ENCODE results near the gene RAB38.

RAB38 gene

GRCh38 chr11:88103337-88104206 lies 71.7 kb downstream of the RAB38 start:
- DNase-seq (ENCODE audit: low read depth), result no peak

DNA sequence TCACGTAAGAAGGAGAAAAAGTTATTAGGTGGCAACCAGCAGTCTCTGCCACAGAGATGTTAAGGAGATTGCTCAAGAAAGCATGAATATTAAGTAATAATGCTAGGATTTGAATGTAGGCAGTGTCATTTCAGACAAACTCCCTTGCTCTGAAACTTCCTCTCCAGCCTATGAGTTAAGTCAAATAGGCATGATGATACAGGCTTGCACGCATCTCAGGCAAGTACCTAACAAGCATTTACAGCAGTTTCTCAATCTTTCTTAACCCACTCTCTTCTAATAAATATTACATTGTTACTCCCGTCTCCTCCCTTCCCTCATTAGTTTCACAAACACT lies 72.7 kb downstream of the RAB38 start:
- no peak for DNase-seq (ENCODE audit: low read depth)

GRCh38 chr11:88101881-88102597 lies 73.2 kb downstream of the RAB38 start:
- DNase-seq (ENCODE audit: low read depth), result no peak

- no peak for DNase-seq (ENCODE audit: low read depth)
These were observed 75.1 kb downstream of the RAB38 start for GRCh38 chr11:88100151-88100550.

DNA sequence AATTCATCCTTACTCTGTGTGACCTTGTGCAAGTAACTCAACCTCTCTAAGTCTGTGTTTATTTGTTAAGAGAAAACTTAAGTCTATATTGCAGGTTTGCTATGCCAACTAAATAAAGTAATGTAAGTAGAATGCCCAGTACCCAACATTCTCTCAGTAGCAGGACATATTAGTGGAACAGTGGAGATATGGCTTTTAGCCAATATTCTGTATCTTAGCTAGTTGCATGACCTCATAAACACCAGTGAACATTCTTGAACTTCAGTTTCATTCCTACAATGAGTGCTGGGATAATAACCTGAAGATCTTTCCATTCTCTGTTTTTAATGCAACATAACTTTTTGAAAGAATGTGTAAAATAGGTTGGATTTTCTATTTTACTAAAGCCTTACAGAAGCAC lies 77.0 kb downstream of the RAB38 start:
- DNase-seq (ENCODE audit: low read depth), result no peak

- no peak for DNase-seq (ENCODE audit: low read depth)
These were observed 86.1 kb downstream of the RAB38 start for GRCh38 chr11:88089134-88089533.

DNA sequence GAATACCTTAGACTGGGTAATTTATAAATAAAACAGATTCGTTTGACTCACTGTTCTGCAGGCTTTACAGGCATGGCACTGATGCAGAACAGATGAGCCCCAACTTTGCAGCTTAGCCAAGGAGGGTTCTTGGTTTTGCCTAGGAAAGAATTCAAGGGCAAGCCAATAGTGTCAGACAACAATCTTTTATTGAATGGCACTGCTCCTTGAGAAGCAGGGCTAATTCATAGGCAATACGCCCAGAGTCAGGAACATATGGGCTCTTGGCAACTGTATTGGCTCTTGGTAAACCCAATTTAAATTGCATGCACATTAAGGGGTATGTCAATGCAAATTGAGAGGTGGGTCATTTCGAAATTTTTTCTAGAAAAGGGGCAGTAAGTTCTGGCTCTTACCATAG lies 87.9 kb downstream of the RAB38 start:
- no peak for DNase-seq (ENCODE audit: low read depth)

DNA sequence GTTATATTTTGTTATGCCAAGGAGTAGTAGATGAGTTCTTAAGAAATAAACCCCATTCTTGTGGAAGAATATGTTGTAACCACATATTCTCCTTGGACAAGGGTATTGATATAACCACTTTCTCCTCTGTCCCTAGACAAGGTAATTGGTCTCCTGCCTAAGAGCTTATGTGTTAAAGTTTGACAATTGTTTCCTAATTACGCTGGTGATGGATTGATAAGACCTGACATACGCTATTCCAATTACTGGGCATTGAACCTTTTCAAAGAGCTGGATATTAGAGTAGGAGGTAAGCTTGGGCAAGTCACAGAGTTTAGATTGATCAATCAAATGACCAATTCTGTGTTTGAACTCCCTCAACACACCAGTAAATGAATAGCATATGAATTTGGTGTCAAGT lies 88.9 kb downstream of the RAB38 start:
- DNase-seq (ENCODE audit: low read depth), result no peak

- no peak for DNase-seq (ENCODE audit: low read depth)
These were observed 104.8 kb downstream of the RAB38 start for GRCh38 chr11:88070437-88070836.

- no peak for DNase-seq (ENCODE audit: low read depth)
These were observed 106.2 kb downstream of the RAB38 start for GRCh38 chr11:88068848-88069554.

GRCh38 chr11:88066090-88066489 lies 109.2 kb downstream of the RAB38 start:
- no peak for DNase-seq (ENCODE audit: low read depth)

GRCh38 chr11:88064097-88064705 lies 111.0 kb downstream of the RAB38 start:
- no peak for DNase-seq (ENCODE audit: low read depth)
